Measurements from ENCODE around the gene RAB43. TPM values are rescaled to one million over a fixed set of nuclear protein-coding genes. Genes with fewer than 3 reads are reported as not detected.
"Not testable (repeated sequence)": the region's sequence is repeated elsewhere in the genome, so short reads cannot be mapped to it uniquely, and the experiment has no call there.

Gene RAB43
- total RNA-seq, 1 donor from 2014 or later: 3.3 TPM

- no peak for ATAC-seq
- intact Hi-C loops (cut with micrococcal nuclease): no loop called here
Observed at GRCh38 chr3:129103296-129103695, 18.3 kb downstream of the RAB43 start.

DNA sequence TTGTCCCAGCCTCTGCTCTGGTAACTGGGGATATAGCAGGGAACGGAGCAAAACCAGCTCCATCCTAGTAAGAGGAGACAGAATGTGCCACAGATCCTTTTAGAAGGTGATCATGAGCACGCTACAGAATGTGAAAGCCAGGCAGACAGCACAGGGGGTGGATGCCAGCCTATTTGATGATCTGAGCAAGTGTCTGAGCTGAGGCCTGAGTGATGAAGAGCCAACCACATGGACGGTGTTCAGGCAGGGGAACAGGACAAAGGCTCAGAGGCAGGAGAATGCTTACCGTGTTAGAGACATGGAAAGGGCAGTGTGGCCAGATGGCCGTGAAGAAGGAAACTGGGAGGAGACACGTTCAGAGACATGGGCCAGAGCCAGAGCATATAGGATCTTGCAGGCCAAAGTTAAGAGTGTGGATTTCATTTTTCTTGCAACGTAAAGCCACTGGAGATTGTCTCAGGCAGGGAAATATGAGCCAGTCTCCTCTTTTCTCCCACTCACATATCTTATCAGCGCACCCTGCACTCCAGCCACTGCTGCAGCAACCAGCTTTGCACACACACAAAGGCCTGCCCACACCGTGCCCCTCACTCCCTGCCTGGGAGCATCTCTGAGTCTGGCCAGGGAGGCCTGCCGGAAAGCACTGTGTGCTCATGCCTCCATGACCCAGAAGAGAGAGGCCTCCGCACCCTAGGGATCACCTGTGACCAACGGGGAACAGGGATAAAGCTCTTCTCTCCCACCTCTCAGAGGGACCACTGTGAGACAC, 20.1 kb downstream of the RAB43 start:
- peak; percentile 87 for ATAC-seq
- intact Hi-C loops (cut with micrococcal nuclease): no loop called here
- DNase-seq: no peak

More at GRCh38 chr3:129103296-129103695, 18.3 kb downstream of the RAB43 start:
- DNase-seq: no peak

GRCh38 chr3:129100274-129100673, 21.3 kb downstream of the RAB43 start:
- intact Hi-C loops (cut with micrococcal nuclease): no loop called here

GRCh38 chr3:129095285-129095684, 26.3 kb downstream of the RAB43 start:
- intact Hi-C loops (cut with micrococcal nuclease): no loop called here
- ATAC-seq (no peak), DNase-seq (no peak)

More at GRCh38 chr3:129100274-129100673, 21.3 kb downstream of the RAB43 start:
- ATAC-seq (no peak), DNase-seq (no peak)

GRCh38 chr3:129088312-129088711, 33.3 kb downstream of the RAB43 start:
- DNase-seq; intact Hi-C loops (cut with micrococcal nuclease): not testable (repeated sequence)
- ATAC-seq: peak; percentile 59

DNA sequence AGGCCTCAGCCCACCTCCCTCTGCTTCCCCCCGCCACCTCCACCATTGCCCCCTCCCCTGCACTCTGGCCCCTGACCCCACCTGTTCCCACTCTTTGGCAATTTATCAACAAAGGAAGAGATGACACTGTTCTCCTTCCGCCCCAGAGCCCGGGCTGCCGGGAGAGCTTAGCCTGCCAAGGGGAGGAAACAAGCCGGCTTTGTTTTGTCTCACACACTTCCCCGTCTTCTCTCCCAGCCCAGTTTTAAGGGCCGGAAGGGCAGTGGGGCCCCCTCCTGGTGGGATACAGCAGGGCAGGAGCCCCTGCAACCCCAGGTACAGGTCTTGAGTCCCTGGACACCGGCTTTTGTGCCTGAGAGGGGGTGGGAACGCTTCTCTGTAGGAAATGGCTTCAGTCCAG, 33.7 kb downstream of the RAB43 start:
- DNase-seq: peak; percentile 49
- intact Hi-C loops (cut with micrococcal nuclease): not testable (repeated sequence)
- ATAC-seq: peak; percentile 92

GRCh38 chr3:129087138-129087702, 34.4 kb downstream of the RAB43 start:
- DNase-seq (peak; percentile 65), ATAC-seq (peak; percentile 76)
- intact Hi-C loops (cut with micrococcal nuclease): no loop called here

- ATAC-seq: no peak
- DNase-seq: no peak
- intact Hi-C loops (cut with micrococcal nuclease): no loop called here
Observed at GRCh38 chr3:129085818-129086217, 35.8 kb downstream of the RAB43 start.

DNA sequence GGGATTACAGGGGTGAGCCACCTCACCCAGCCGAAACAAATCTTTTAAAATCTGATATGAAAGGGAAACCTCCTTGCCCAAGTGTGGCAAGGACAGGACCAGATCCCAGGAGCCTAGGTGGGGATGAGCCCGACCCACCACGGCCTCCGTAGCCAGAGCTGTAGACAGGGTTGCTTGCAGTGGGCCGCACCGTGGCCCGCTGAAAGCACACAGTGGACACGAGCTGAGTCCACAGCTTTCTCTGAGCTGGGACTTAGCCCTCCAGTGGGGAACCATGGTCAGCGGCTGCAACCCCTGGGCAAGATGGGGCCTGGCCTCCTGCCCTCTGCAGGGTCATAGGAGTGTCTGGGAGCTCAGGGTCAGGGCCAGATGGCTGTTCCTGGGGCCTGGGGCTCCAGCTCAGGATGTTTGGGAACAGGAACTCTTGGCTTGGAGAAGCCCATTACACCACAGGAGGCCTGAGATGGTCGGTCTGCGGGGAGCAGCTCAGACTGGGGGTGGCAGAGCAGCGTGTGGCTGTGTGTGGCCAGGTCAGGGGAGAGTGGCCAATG, 36.4 kb downstream of the RAB43 start:
- intact Hi-C loops (cut with micrococcal nuclease): no loop called here

GRCh38 chr3:129084501-129084900, 37.1 kb downstream of the RAB43 start:
- intact Hi-C loops (cut with micrococcal nuclease): no loop called here
- DNase-seq (no peak), ATAC-seq (no peak)

More for the DNA sequence above, 36.4 kb downstream of the RAB43 start:
- ATAC-seq: no peak
- no peak for DNase-seq

- DNase-seq: no peak
- intact Hi-C loops (cut with micrococcal nuclease): no loop called here
- ATAC-seq: no peak
Observed at GRCh38 chr3:129082026-129082425, 39.6 kb downstream of the RAB43 start.

- intact Hi-C loops (cut with micrococcal nuclease): no loop called here
- DNase-seq (no peak), ATAC-seq (no peak)
Observed at GRCh38 chr3:129081503-129081902, 40.1 kb downstream of the RAB43 start.

DNA sequence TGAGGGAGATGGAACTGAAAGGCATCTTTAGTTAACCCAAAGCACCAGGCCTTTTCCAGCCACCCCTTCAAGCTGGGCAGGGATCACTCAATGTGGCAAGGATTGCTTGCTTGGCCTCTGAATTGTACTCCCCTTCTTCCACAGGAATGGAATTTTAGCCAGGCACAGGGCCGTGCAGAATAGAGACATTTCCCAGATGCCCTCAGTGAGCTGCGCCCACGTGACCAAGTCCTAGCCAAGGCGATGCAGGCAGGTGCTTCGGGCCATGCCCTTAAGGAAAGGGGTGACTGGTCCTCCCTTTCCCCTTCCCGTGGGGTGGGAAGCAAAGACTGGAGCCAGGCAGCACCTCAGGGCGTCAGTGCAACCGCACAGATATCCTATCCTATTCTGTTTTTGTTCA, 43.1 kb downstream of the RAB43 start:
- DNase-seq: no peak
- intact Hi-C loops (cut with micrococcal nuclease): no loop called here
- peak; percentile 63 for ATAC-seq

DNA sequence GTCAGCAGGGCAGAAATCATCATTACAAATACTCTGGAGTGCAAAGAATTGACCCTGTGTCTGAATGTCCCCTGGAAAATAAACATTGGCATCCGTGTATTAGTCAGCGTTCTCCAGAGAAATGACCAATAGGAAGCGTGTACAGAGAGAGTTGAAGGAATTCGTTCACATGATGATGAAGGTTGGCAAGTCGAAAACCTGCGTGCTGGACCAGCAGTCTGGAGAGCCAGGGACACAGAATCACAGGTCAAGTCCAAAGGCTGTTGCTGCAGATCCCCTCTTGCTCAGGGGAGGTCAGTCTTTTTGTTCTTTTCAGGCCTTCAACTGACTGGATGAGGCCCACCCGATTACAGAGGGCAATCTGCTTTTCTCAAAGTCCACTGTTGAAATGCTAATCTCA, 44.4 kb downstream of the RAB43 start:
- no peak for ATAC-seq
- intact Hi-C loops (cut with micrococcal nuclease): no loop called here
- no peak for DNase-seq

DNA sequence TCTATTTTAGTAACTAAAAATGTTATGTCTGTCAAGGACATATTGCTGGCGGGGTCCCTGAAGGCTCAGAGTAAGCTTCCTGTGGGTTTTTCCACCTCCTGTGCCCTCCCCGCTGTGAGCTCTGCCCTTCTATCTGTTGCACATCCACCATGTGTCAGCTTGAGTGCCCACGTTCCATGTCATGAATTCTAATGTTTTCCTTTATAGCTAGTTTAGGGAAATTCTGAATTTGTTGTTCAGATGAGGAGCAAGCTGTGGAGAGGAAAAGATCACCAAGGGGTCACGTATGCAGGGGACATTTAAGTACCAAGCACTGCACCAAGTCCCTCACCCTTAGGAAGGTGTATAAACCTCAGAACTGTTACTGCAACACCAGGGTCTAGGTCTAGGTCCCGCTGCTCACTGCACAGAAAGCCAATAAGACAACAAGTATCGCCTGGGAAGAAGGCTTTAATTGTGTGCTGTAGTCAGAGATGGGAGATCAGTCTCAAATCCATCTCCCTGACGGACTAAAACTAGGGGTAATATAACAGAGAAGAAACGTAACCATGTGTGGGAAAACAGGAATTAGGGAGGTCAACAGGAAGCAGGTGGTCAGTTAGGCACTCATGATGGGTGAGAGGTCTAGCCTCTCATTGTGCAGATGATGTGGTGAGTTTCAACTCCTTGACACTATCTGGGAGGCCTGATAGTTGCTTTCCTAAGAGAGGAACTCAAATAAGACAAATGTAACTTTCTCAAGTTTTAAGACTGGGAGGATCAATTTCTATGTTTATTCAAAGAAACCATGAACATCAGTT, 51.3 kb downstream of the RAB43 start:
- ATAC-seq (no peak), DNase-seq (no peak)
- intact Hi-C loops (cut with micrococcal nuclease): no loop called here

DNA sequence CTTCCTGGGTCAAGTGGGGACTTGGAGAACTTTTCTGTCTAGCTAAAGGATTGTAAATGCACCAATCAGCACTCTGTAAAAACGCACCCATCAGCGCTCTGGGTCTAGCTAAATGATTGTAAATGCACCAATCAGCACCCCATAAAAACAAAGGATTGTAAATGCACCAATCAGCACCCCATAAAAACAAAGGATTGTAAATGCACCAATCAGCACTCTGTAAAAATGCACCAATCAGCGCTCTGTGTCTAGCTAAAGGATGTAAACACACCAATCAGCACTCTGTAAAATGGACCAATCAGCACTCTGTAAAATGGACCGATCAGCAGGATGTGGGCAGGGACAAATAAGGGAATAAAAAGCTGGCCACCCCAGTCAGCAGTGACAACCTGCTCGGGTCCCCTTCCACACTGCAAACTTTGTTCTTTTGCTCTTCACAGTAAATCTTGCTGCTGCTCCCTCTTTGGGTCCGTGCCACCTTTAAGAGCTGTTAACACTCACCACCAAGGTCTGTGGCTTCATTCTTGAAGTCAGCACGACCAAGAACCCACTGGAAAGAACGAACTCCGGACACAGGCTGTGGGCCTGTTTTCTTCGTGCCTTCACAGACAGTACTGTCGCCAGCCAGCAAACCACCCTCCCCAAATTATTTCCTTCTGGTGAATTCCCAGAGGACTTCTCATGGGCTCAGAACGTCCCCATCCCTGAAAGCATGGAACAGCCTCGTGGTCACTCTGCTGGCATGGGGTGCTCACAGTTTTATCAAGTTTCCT, 52.1 kb downstream of the RAB43 start:
- ATAC-seq; DNase-seq; intact Hi-C loops (cut with micrococcal nuclease): not testable (repeated sequence)

- ATAC-seq (peak; percentile 71), DNase-seq (peak; percentile 45)
- intact Hi-C loops (cut with micrococcal nuclease): no loop called here
Observed at GRCh38 chr3:129068291-129068886, 53.2 kb downstream of the RAB43 start.

DNA sequence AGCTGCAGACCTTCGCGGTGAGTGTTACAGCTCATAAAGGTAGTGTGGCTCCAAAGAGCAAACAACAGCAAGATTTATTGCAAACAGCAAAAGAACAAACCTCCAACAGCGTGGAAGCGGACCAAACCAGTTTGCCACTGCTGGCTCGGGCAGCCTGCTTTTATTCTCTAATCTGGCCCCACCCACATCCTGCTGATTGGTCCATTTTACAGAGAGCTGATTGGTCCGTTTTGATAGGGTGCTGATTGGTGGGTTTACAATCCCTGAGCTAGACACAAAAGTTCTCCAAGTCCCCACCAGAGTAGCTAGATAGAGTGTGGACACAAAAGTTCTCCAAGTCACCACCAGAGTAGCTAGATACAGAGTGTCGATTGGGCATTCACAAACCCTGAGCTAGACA, 53.9 kb downstream of the RAB43 start:
- intact Hi-C loops (cut with micrococcal nuclease); ATAC-seq; DNase-seq: not testable (repeated sequence)

GRCh38 chr3:129065720-129066073, 55.9 kb downstream of the RAB43 start:
- intact Hi-C loops (cut with micrococcal nuclease): no loop called here
- ATAC-seq (no peak), DNase-seq (no peak)
